Panc1 (cell line): Measurements from ENCODE around the gene PCSK7. TPM values are rescaled to one million over a fixed set of nuclear protein-coding genes. Genes with fewer than 3 reads are reported as not detected.

ENCODE experiments used
- ATAC-seq: fragments of 200-7000 bp; cut with Tn5 transposase; 2 replicates; pipeline ENCODE4 v1.9.1; 2020; ENCODE audit warnings: mild to moderate bottlenecking, moderate library complexity
- BruUV-seq: library from RNA; stranded (reverse); fragments of 400-500 nt; replicated peaks from 2 replicates; lab custom pipeline; 2021; lab: Mats Ljungman, UMichigan
- CTCF ChIA-PET: fragments of 300-600 bp; sonication (Branson Sonifier 250); formaldehyde crosslinking; loops from one replicate; lab custom pipeline; 2022; ENCODE audit warnings: antibody characterized with exemption; lab: Charles Lee
- POLR2A ChIA-PET: fragments of 300-600 bp; sonication (Branson Sonifier 250); formaldehyde crosslinking; loops from one replicate; lab custom pipeline; 2022; ENCODE audit warnings: antibody characterized with exemption; lab: Charles Lee
- DNase-seq: peaks from one replicate; pipeline ENCODE4 v3.0.0-alpha.2; 2010; ENCODE audit warnings: low read depth, low spot score
- H3K27ac ChIP-seq: 2 replicates; pipeline ENCODE4 v1.5.1; 2011; ENCODE audit warnings: mild to moderate bottlenecking, low read length, inconsistent platforms
- H3K27me3 ChIP-seq: fragments of 200-500 bp; sonication (Bioruptor generic); 2 replicates; pipeline ENCODE4 v1.6.0; 2014; ENCODE audit warnings: low read length, inconsistent platforms; ENCODE audit not compliant: control insufficient read depth, insufficient read depth
- H3K36me3 ChIP-seq: fragments of 200-500 bp; sonication (Bioruptor generic); 2 replicates; pipeline ENCODE4 v1.5.1; 2014; ENCODE audit warnings: inconsistent platforms, mild to moderate bottlenecking, low read length, moderate library complexity; ENCODE audit not compliant: control insufficient read depth, insufficient read depth
- H3K4me1 ChIP-seq: 2 replicates; pipeline ENCODE4 v1.5.1; 2011; ENCODE audit warnings: inconsistent platforms, mild to moderate bottlenecking, low read length, moderate library complexity; ENCODE audit not compliant: control insufficient read depth, insufficient read depth
- H3K4me3 ChIP-seq, 2 experiments: 2 replicates each; pipeline ENCODE4 v1.5.1; 2011 to 2012; ENCODE audit warnings: low read depth in 2 of 2, low read length in 2 of 2, mild to moderate bottlenecking in 2 of 2, inconsistent platforms in 1 of 2, moderate library complexity in 1 of 2
- H3K9me3 ChIP-seq: fragments of 200-500 bp; sonication (Bioruptor generic); 2 replicates; pipeline ENCODE4 v1.5.1; 2014; ENCODE audit warnings: low read depth, mild to moderate bottlenecking, inconsistent platforms, low read length, moderate library complexity; ENCODE audit not compliant: control insufficient read depth, insufficient read depth
- CTCF ChIP-seq: fragments of 450-650 bp; IDR thresholded peaks from 2 replicates; pipeline ENCODE4 v1.5.1; 2017; ENCODE audit warnings: mild to moderate bottlenecking
- POLR2AphosphoS5 ChIP-seq: IDR thresholded peaks from 2 replicates; pipeline ENCODE4 v1.6.1; 2012; ENCODE audit warnings: mild to moderate bottlenecking, low read depth, low read length, moderate library complexity
- REST ChIP-seq, 2 experiments: IDR thresholded peaks; 2 replicates each; pipeline ENCODE4 v1.6.1; 2011 to 2012; ENCODE audit warnings: low read depth in 2 of 2, control low read depth in 1 of 2, low read length in 1 of 2, mild to moderate bottlenecking in 1 of 2, moderate library complexity in 1 of 2; ENCODE audit not compliant: insufficient read depth in 1 of 2
- SIN3A ChIP-seq: IDR thresholded peaks from 2 replicates; pipeline ENCODE4 v1.6.1; 2012; ENCODE audit warnings: low read depth, mild to moderate bottlenecking, low read length, moderate library complexity, borderline replicate concordance; ENCODE audit not compliant: insufficient read depth
- TCF7L2 ChIP-seq: IDR thresholded peaks from 2 replicates; pipeline ENCODE4 v1.6.1; 2011; ENCODE audit warnings: mild to moderate bottlenecking, low read depth, low read length, inconsistent platforms
- in situ Hi-C: cut with HindIII; loops from 2 replicates; pipeline ENCODE4 v1.10.0; 2016; ENCODE audit warnings: low sequenced_read_pairs, low pct_unique_long_range_greater_than_20kb
- intact Hi-C: fragments of 100-400 bp; cut with micrococcal nuclease; formaldehyde crosslinking; loops from one replicate; pipeline ENCODE4 v1.10.0; 2022; ENCODE audit not compliant: unreplicated experiment
- total RNA-seq: library from RNA; stranded (reverse); gene quantifications from one replicate; pipeline ENCODE4 v1.2.1, GENCODE V29; 2021; ENCODE audit not compliant: unreplicated experiment

The PCSK7 gene
- total RNA-seq, 1 experiment from 2014 or later, result 60.6 TPM

GRCh38 chr11:117204283-117205080 is 27.4 kb downstream of the PCSK7 start:
- no peaks in the 10 kb centered on the region for H3K27me3 ChIP-seq
- no peaks in the 10 kb centered on the region; the same call in 1 of the 2 replicates for H3K4me1 ChIP-seq
- DNase-seq (no peak), ATAC-seq (no peak)
- no peak overlapping the region for H3K4me3 ChIP-seq
- in situ Hi-C loops, result no loop called here
- BruUV-seq, result no TSS peak
- TF ChIP-seq POLR2AphosphoS5, result no peak
- no peak for TF ChIP-seq CTCF
- TF ChIP-seq REST (IDR thresholded peaks at IDR 0.05; ENCODE audit: insufficient read depth in 1 of 2, low read depth in 2 of 2, low read length in 1 of 2), result no peak
- TF ChIP-seq TCF7L2, result no peak
- no peak for TF ChIP-seq SIN3A
- H3K9me3 ChIP-seq, result no peaks in the 10 kb centered on the region
- ChIA-PET POLR2A (no interaction called here), CTCF (interaction anchor here (0.7 kb wide), 1 partner anchor 22 kb away, joined by 3 read pairs; no protein-coding TSS in a partner anchor)
- intact Hi-C loops, result no loop called here
- no peaks in the 10 kb centered on the region for H3K36me3 ChIP-seq
- no peak overlapping the region for H3K27ac ChIP-seq

GRCh38 chr11:117203069-117203407 is 28.8 kb downstream of the PCSK7 start:
- Histone ChIP-seq H3K27ac (no peak overlapping the region), H3K36me3 (no peaks in the 10 kb centered on the region), H3K27me3 (no peaks in the 10 kb centered on the region), H3K9me3 (no peaks in the 10 kb centered on the region), H3K4me3 (no peak overlapping the region), H3K4me1 (peaks cover 6% of the 10 kb centered on the region)
- in situ Hi-C loops, result no loop called here
- no peak for DNase-seq
- POLR2A ChIA-PET, result interaction anchor here (0.6 kb wide), 1 partner anchor 41 kb away, joined by 3 read pairs; no protein-coding TSS in a partner anchor
- intact Hi-C loops, result no loop called here
- BruUV-seq, result no TSS peak
- TF ChIP-seq SIN3A (no peak), POLR2AphosphoS5 (no peak), REST (IDR thresholded peaks at IDR 0.05; ENCODE audit: insufficient read depth in 1 of 2, low read depth in 2 of 2, low read length in 1 of 2) (no peak), TCF7L2 (no peak)
- ATAC-seq, result no peak
- CTCF ChIA-PET, result no interaction called here
